Osteoblast (primary cell): ENCODE measurements around the gene APC2. TPM values are rescaled to one million over a fixed set of nuclear protein-coding genes. Genes with fewer than 3 reads are reported as not detected.

ENCODE experiments used
- DNase-seq: peaks from one replicate; pipeline ENCODE4 v3.0.0; 2011; ENCODE audit warnings: low spot score, mixed read lengths; ENCODE audit not compliant: insufficient read length; ENCODE audit errors: missing footprints
- H2AFZ ChIP-seq: 2 replicates; pipeline ENCODE4 v1.6.0; 2011; ENCODE audit warnings: mild to moderate bottlenecking, low read length
- H3K27ac ChIP-seq: 2 replicates; pipeline ENCODE4 v1.5.1; 2011; ENCODE audit warnings: mild to moderate bottlenecking, low read depth, low read length, moderate library complexity
- H3K27me3 ChIP-seq: 2 replicates; pipeline ENCODE4 v1.6.0; 2012; ENCODE audit warnings: mild to moderate bottlenecking, control low read depth, inconsistent platforms, low read length, moderate library complexity; ENCODE audit not compliant: insufficient read depth
- H3K36me3 ChIP-seq: 2 replicates; pipeline ENCODE4 v1.5.1; 2011; ENCODE audit warnings: mild to moderate bottlenecking, low read length, control low read depth, moderate library complexity; ENCODE audit not compliant: insufficient read depth
- H3K4me1 ChIP-seq: 2 replicates; pipeline ENCODE4 v1.5.1; 2011; ENCODE audit warnings: mild to moderate bottlenecking, low read length, control low read depth, moderate library complexity; ENCODE audit not compliant: insufficient read depth
- H3K4me2 ChIP-seq: 2 replicates; pipeline ENCODE4 v1.6.0; 2011; ENCODE audit warnings: mild to moderate bottlenecking, low read length; ENCODE audit not compliant: insufficient read depth
- H3K4me3 ChIP-seq: fragments of 200-600 bp; sonication (generic); 3 replicates; pipeline ENCODE4 v1.5.1; 2012; ENCODE audit warnings: mild to moderate bottlenecking, low read length, inconsistent platforms; ENCODE audit not compliant: insufficient read depth
- H3K79me2 ChIP-seq: 2 replicates; pipeline ENCODE4 v1.6.0; 2012; ENCODE audit warnings: mild to moderate bottlenecking, low read length, control low read depth, inconsistent platforms; ENCODE audit not compliant: insufficient read depth
- H3K9me3 ChIP-seq: 2 replicates; pipeline ENCODE4 v1.5.1; 2011; ENCODE audit warnings: low read depth, low read length, control low read depth
- H4K20me1 ChIP-seq: 2 replicates; pipeline ENCODE4 v1.6.0; 2012; ENCODE audit warnings: mild to moderate bottlenecking, low read length, control low read depth; ENCODE audit not compliant: insufficient read depth
- total RNA-seq: library from RNA; depleted of rRNA; stranded (reverse); fragments of >200 nt; gene quantifications from 2 replicates; pipeline ENCODE4 v1.2.3, GENCODE V29; 2012
- TF ChIP-seq, protein P1 (sequence below): IDR thresholded peaks from 2 replicates; pipeline ENCODE4 v1.5.1; 2011; ENCODE audit warnings: mild to moderate bottlenecking, low read depth, low read length, moderate library complexity; ENCODE audit errors: extremely low read depth

Gene APC2, protein sequence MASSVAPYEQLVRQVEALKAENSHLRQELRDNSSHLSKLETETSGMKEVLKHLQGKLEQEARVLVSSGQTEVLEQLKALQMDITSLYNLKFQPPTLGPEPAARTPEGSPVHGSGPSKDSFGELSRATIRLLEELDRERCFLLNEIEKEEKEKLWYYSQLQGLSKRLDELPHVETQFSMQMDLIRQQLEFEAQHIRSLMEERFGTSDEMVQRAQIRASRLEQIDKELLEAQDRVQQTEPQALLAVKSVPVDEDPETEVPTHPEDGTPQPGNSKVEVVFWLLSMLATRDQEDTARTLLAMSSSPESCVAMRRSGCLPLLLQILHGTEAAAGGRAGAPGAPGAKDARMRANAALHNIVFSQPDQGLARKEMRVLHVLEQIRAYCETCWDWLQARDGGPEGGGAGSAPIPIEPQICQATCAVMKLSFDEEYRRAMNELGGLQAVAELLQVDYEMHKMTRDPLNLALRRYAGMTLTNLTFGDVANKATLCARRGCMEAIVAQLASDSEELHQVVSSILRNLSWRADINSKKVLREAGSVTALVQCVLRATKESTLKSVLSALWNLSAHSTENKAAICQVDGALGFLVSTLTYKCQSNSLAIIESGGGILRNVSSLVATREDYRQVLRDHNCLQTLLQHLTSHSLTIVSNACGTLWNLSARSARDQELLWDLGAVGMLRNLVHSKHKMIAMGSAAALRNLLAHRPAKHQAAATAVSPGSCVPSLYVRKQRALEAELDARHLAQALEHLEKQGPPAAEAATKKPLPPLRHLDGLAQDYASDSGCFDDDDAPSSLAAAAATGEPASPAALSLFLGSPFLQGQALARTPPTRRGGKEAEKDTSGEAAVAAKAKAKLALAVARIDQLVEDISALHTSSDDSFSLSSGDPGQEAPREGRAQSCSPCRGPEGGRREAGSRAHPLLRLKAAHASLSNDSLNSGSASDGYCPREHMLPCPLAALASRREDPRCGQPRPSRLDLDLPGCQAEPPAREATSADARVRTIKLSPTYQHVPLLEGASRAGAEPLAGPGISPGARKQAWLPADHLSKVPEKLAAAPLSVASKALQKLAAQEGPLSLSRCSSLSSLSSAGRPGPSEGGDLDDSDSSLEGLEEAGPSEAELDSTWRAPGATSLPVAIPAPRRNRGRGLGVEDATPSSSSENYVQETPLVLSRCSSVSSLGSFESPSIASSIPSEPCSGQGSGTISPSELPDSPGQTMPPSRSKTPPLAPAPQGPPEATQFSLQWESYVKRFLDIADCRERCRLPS (N-terminal part only)
- 0.29 and 0.36 TPM in 2 replicates for total RNA-seq

DNA sequence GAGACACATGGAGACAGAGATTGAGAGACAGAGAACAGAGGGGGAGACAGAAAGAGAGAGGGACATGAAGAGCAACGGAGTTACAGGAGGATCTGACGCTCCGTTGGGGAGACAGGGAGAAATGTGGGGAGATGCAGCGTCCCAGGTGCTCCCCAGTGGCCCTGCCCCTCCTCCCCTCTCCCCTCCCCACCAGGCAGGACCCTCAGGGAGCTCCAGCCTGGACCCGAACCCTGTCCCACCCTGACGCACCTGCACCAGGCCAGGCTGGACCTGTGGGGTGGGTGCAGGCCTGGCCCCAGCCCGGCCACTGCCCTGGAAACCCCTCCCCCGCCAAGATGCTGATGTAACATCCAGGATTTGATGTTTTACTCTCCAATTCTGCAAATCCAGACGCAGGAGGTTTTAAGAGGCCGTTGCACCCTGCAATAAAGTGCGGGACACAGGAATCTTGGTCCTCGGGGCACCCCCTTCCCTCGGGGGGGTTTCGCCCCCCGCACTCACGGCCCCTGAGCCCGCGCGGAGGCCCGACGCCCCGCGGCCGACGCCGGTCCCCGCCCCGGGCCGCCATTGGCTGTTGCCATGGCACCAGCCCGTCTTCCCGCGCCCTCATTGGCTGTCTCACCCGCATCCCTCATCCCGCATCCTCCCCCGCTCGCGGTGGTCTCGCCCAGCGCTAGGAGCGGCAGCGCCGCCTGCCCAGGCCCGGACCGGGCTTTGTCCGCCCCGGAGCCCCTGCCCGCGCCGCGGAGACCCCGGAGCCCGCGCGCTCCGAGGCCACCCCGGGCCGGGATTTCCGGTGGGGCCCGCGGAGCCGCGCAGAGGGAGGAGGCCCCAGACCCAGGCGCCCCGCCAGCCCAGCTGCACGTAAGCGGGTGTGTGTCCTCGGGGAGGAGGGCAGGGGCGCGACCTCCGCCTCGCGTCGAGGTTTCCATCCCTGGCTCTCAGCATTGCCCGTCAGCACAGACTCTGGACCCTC lies at the start of gene APC2:
APC2 (plus strand) TSS at position 655 of the 976 bp plus-strand sequence. CDS start 2,881 bp downstream, outside the sequence.
- Histone ChIP-seq H3K79me2 (no peaks in the 10 kb centered on the region), H3K4me2 (no peak within 1 kb of the TSS), H3K36me3 (no peaks in the 10 kb centered on the region), H3K9me3 (no peaks in the 10 kb centered on the region), H3K4me3 (no peak within 1 kb of the TSS), H3K27ac (no peak within 1 kb of the TSS), H3K4me1 (peaks cover 3% of the 10 kb centered on the region), H2AFZ (no peak within 1 kb of the TSS), H3K27me3 (peaks cover 84% of the 10 kb centered on the region), H4K20me1 (peaks cover 35% of the 10 kb centered on the region)
- peak; percentile 99 for DNase-seq
- TF ChIP-seq, protein P1, sequence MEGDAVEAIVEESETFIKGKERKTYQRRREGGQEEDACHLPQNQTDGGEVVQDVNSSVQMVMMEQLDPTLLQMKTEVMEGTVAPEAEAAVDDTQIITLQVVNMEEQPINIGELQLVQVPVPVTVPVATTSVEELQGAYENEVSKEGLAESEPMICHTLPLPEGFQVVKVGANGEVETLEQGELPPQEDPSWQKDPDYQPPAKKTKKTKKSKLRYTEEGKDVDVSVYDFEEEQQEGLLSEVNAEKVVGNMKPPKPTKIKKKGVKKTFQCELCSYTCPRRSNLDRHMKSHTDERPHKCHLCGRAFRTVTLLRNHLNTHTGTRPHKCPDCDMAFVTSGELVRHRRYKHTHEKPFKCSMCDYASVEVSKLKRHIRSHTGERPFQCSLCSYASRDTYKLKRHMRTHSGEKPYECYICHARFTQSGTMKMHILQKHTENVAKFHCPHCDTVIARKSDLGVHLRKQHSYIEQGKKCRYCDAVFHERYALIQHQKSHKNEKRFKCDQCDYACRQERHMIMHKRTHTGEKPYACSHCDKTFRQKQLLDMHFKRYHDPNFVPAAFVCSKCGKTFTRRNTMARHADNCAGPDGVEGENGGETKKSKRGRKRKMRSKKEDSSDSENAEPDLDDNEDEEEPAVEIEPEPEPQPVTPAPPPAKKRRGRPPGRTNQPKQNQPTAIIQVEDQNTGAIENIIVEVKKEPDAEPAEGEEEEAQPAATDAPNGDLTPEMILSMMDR = no peak

DNA sequence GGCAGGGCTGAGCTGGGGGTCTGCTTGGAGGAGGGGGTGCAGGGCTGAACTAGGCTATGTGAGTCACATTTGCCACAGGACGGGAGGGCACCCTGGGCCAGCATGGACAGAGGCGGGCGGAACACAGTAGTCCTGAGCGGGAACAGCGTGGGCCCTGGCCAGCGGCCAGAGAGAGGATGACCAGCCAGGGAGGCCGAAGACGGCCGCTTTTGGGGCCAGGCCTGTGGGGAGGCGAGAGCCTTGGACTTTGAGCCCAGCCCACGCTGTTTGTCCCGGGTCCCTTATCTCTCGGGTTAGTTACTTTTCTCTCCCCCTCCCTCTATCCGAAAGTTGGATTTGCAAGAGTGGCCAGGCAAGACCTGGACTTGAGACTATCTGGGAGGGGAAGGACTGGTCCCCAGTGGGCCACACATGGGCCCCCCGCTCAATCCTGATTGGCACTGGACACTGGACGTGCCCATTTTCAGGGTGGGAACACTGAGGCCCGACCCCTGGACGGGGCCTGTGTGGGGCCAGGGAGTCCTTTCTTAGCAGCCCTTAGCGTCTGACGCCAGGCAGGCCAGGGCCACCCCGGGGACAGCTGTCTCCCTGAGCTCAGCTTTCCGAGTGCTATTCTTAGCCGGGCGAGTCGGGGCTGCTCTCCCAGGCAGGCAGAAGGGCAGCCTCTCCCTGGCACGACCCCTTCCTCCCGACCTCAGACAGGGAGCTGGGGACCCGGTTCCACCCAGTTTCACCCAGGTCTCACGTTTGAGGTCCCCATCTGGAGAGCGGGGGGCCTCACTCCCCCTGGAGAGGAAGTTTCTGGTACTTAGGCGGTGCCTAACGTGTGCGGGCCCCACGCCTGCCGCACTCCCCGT lies 49.4 kb upstream of the APC2 start:
- peak overlapping the region; percentile 91 for H3K4me2 ChIP-seq
- H3K36me3 ChIP-seq = no peaks in the 10 kb centered on the region
- TF ChIP-seq, protein P1 = no peak
- H3K79me2 ChIP-seq = no peaks in the 10 kb centered on the region
- peak overlapping the region; percentile 76 for H3K4me3 ChIP-seq
- H3K9me3 ChIP-seq = no peaks in the 10 kb centered on the region
- H4K20me1 ChIP-seq = peaks cover 5% of the 10 kb centered on the region
- H3K4me1 ChIP-seq = peaks cover 11% of the 10 kb centered on the region
- DNase-seq = peak; percentile 96
- no peak overlapping the region for H3K27ac ChIP-seq
- peak overlapping the region; percentile 70 for H2AFZ ChIP-seq
- H3K27me3 ChIP-seq = no peaks in the 10 kb centered on the region

- Histone ChIP-seq H3K27me3 (no peaks in the 10 kb centered on the region), H3K79me2 (no peaks in the 10 kb centered on the region), H3K36me3 (no peaks in the 10 kb centered on the region), H2AFZ (peak within 1 kb of the TSS; percentile 70), H3K9me3 (no peaks in the 10 kb centered on the region), H3K4me1 (peaks cover 11% of the 10 kb centered on the region), H3K4me3 (peak within 1 kb of the TSS; percentile 76), H3K4me2 (peak within 1 kb of the TSS; percentile 91), H3K27ac (no peak within 1 kb of the TSS), H4K20me1 (peaks cover 5% of the 10 kb centered on the region)
- TF ChIP-seq, protein P1 = peak; percentile 13
- DNase-seq = peak; percentile 98
These were observed 48.6 kb upstream of the APC2 start, which contains the start of gene GAMT for GRCh38 chr19:1401138-1401888. Gene GAMT (minus strand): TSS chr19:1401542. CDS start chr19:1401476, 66 bp downstream.
